Astrocyte (in vitro differentiated cells and primary cell): ENCODE results near the gene ZNF778. TPM values are rescaled to one million over a fixed set of nuclear protein-coding genes. Genes with fewer than 3 reads are reported as not detected.

Experiments used
- DNase-seq: peaks from one replicate; pipeline ENCODE4 v3.0.0-alpha.2; 2010; ENCODE audit warnings: low read depth
- FAIRE-seq: peaks from 2 replicates; lab custom pipeline; 2011; peaks lifted over from hg19 to GRCh38; lab: Jason Lieb, UNC
- H2AFZ ChIP-seq: 2 replicates; pipeline ENCODE4 v1.6.0; 2012; ENCODE audit warnings: low read depth, low read length, inconsistent platforms
- H3K27ac ChIP-seq: 2 replicates; pipeline ENCODE4 v1.5.1; 2011; ENCODE audit warnings: low read depth, low read length, inconsistent platforms
- H3K27me3 ChIP-seq: 2 replicates; pipeline ENCODE4 v1.6.0; 2011; ENCODE audit warnings: low read length, inconsistent platforms; ENCODE audit not compliant: insufficient read depth
- H3K36me3 ChIP-seq: 2 replicates; pipeline ENCODE4 v1.5.1; 2011; ENCODE audit warnings: low read length, inconsistent platforms; ENCODE audit not compliant: insufficient read depth
- H3K4me1 ChIP-seq: 2 replicates; pipeline ENCODE4 v1.5.1; 2011; ENCODE audit warnings: low read length, inconsistent platforms; ENCODE audit not compliant: insufficient read depth
- H3K4me2 ChIP-seq: 2 replicates; pipeline ENCODE4 v1.6.0; 2012; ENCODE audit warnings: low read length, inconsistent platforms
- H3K4me3 ChIP-seq: 2 replicates; pipeline ENCODE4 v1.5.1; 2011; ENCODE audit warnings: low read depth, mild to moderate bottlenecking, low read length, inconsistent platforms; ENCODE audit not compliant: insufficient read depth
- H3K79me2 ChIP-seq: 2 replicates; pipeline ENCODE4 v1.6.0; 2012; ENCODE audit warnings: mild to moderate bottlenecking, low read length, inconsistent platforms; ENCODE audit not compliant: insufficient read depth
- H3K9ac ChIP-seq: 2 replicates; pipeline ENCODE4 v1.6.0; 2012; ENCODE audit warnings: mild to moderate bottlenecking, low read length, inconsistent platforms
- H3K9me3 ChIP-seq: 2 replicates; pipeline ENCODE4 v1.5.1; 2012; ENCODE audit warnings: low read depth, mild to moderate bottlenecking, low read length, inconsistent platforms; ENCODE audit not compliant: insufficient read depth
- H4K20me1 ChIP-seq: 2 replicates; pipeline ENCODE4 v1.6.0; 2012; ENCODE audit warnings: low read length, inconsistent platforms; ENCODE audit not compliant: insufficient read depth
- H3K27ac Mint-ChIP-seq: one replicate; pipeline ENCODE4 v1.8.0; 2021; ENCODE audit warnings: mild to moderate bottlenecking, mixed read lengths; ENCODE audit not compliant: unreplicated experiment
- H3K27me3 Mint-ChIP-seq: one replicate; pipeline ENCODE4 v1.8.0; 2021; ENCODE audit warnings: low read depth, mixed read lengths; ENCODE audit not compliant: unreplicated experiment
- H3K36me3 Mint-ChIP-seq: one replicate; pipeline ENCODE4 v1.8.0; 2021; ENCODE audit warnings: low read depth, mixed read lengths; ENCODE audit not compliant: unreplicated experiment
- H3K4me1 Mint-ChIP-seq: one replicate; pipeline ENCODE4 v1.8.0; 2021; ENCODE audit warnings: low read depth, mixed read lengths; ENCODE audit not compliant: unreplicated experiment
- H3K4me3 Mint-ChIP-seq: one replicate; pipeline ENCODE4 v1.8.0; 2021; ENCODE audit warnings: mild to moderate bottlenecking, moderate library complexity, mixed read lengths; ENCODE audit not compliant: unreplicated experiment
- H3K9me3 Mint-ChIP-seq: one replicate; pipeline ENCODE4 v1.8.0; 2021; ENCODE audit warnings: mild to moderate bottlenecking, mixed read lengths; ENCODE audit not compliant: unreplicated experiment
- CTCF ChIP-seq: IDR thresholded peaks from 2 replicates; pipeline ENCODE4 v1.5.1; 2011; ENCODE audit warnings: low read depth, mild to moderate bottlenecking, inconsistent platforms, low read length, moderate library complexity; ENCODE audit not compliant: insufficient read depth
- EZH2 ChIP-seq: IDR thresholded peaks from 2 replicates; pipeline ENCODE4 v1.6.1; 2012; ENCODE audit warnings: mild to moderate bottlenecking, low read length, inconsistent platforms; ENCODE audit not compliant: insufficient read depth
- total RNA-seq: library from RNA; stranded (reverse); gene quantifications from 2 replicates; pipeline ENCODE4 v1.2.1, GENCODE V29; 2021

Gene ZNF778
- total RNA-seq, 1 donor from 2014 or later: 15.5 TPM

GRCh38 chr16:89179656-89180315, 37.7 kb upstream of the ZNF778 start:
- no peak for FAIRE-seq

GRCh38 chr16:89183463-89183862, 34.0 kb upstream of the ZNF778 start:
- Histone ChIP-seq H3K27me3 (peaks cover 4% of the 10 kb centered on the region), H3K9me3 (no peaks in the 10 kb centered on the region), H2AFZ (no peak overlapping the region), H3K9ac (no peak overlapping the region), H4K20me1 (peaks cover 6% of the 10 kb centered on the region), H3K36me3 (no peaks in the 10 kb centered on the region), H3K27ac (no peak overlapping the region), H3K4me1 (no peaks in the 10 kb centered on the region), H3K79me2 (no peaks in the 10 kb centered on the region), H3K4me2 (no peak overlapping the region), H3K4me3 (no peak overlapping the region)
- H3K4me3 Mint-ChIP-seq: no peak overlapping the region
- no peaks in the 10 kb centered on the region for H3K36me3 Mint-ChIP-seq
- H3K27ac Mint-ChIP-seq: no peak overlapping the region
- FAIRE-seq (no peak), DNase-seq (no peak)
- no peak for TF ChIP-seq EZH2
- no peak for TF ChIP-seq CTCF
- no peaks in the 10 kb centered on the region for H3K9me3 Mint-ChIP-seq
- peaks cover 19% of the 10 kb centered on the region for H3K27me3 Mint-ChIP-seq
- no peaks in the 10 kb centered on the region for H3K4me1 Mint-ChIP-seq

More at GRCh38 chr16:89179656-89180315, 37.7 kb upstream of the ZNF778 start:
- Histone ChIP-seq H3K79me2 (no peaks in the 10 kb centered on the region), H3K36me3 (no peaks in the 10 kb centered on the region), H3K4me3 (no peak overlapping the region), H3K9ac (no peak overlapping the region), H3K4me1 (no peaks in the 10 kb centered on the region), H4K20me1 (no peaks in the 10 kb centered on the region), H3K4me2 (no peak overlapping the region), H3K27me3 (peaks cover 4% of the 10 kb centered on the region), H2AFZ (no peak overlapping the region), H3K9me3 (no peaks in the 10 kb centered on the region), H3K27ac (no peak overlapping the region)
- Mint-ChIP-seq H3K27ac (no peak overlapping the region), H3K27me3 (peaks cover 19% of the 10 kb centered on the region), H3K4me3 (no peak overlapping the region), H3K9me3 (no peaks in the 10 kb centered on the region), H3K4me1 (no peaks in the 10 kb centered on the region), H3K36me3 (no peaks in the 10 kb centered on the region)
- no peak for TF ChIP-seq CTCF
- TF ChIP-seq EZH2: no peak
- no peak for DNase-seq

- Mint-ChIP-seq H3K4me1 (no peaks in the 10 kb centered on the region), H3K4me3 (no peak overlapping the region), H3K36me3 (no peaks in the 10 kb centered on the region), H3K9me3 (no peaks in the 10 kb centered on the region), H3K27ac (no peak overlapping the region), H3K27me3 (peaks cover 19% of the 10 kb centered on the region)
- Histone ChIP-seq H3K9me3 (no peaks in the 10 kb centered on the region), H3K36me3 (no peaks in the 10 kb centered on the region), H3K4me2 (no peak overlapping the region), H3K4me1 (no peaks in the 10 kb centered on the region), H2AFZ (no peak overlapping the region), H3K4me3 (no peak overlapping the region), H3K27ac (no peak overlapping the region), H3K79me2 (no peaks in the 10 kb centered on the region), H3K27me3 (peaks cover 4% of the 10 kb centered on the region), H4K20me1 (peaks cover 6% of the 10 kb centered on the region), H3K9ac (no peak overlapping the region)
- DNase-seq (no peak), FAIRE-seq (no peak)
- TF ChIP-seq CTCF: no peak
- TF ChIP-seq EZH2: no peak
These were observed 33.4 kb upstream of the ZNF778 start for GRCh38 chr16:89183975-89184676.
